ENCODE data around the gene NUDCD3. TPM values are rescaled to one million over a fixed set of nuclear protein-coding genes. Genes with fewer than 3 reads are reported as not detected.

Gene NUDCD3
- total and polyA plus RNA-seq, 4 donors: 20.8 to 111 (median 62.0) TPM

DNA sequence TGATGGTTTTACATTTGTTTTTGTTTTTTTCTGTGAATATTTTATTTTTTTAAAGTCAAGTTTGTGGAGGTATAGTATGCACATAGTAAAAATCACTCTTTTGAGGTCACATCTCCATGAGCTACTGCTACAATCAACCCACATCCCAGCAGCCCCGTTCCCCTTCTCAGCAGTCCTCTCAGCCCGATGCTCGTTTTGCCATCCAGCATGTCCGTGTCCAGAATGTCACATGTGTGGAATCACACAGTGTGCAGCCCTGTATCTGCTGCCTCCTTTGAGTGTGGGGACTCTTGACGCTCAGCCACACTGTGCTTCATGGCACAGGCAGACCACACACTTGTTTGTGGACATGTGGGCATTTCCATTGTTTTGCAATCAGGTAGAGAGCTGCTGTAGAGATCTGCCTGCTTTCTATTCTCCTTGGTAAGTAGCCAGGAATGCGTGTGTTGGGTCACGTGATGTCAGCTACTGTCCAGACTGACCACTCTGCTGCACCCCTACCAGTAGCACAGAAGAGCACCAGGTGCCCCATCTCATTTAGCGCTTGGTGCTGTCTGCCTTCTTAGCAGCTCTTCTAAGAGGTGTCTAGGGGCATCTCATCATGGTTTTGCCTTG is 93.4 kb downstream of the NUDCD3 start:
- no peaks in the 10 kb centered on the region for H3K27me3 ChIP-seq (ENCODE audit: control insufficient read depth in 1 of 2, insufficient read depth in 2 of 2, low read length in 1 of 2)
- 82 to 88% methylated on average over 8 of the region's 8 CpGs for WGBS, 2 donors
- H3K9me3 ChIP-seq (ENCODE audit: control insufficient read depth, low read length): no peaks in the 10 kb centered on the region
- no peak overlapping the region for H3K27ac ChIP-seq (ENCODE audit: low read depth in 1 of 2, low read length in 2 of 2)
- intact Hi-C loops (cut with DNase I): no loop called here
- no peak overlapping the region for H3K4me3 ChIP-seq (ENCODE audit: low read length in 2 of 2)
- DNase-seq (no peak), ATAC-seq (ENCODE audit: low FRiP score) (no peak)
- H3K36me3 ChIP-seq (ENCODE audit: control insufficient read depth in 1 of 2, insufficient read depth in 2 of 2, low read length in 1 of 2): peaks cover 0 to 8% of the 10 kb centered on the region in 2 donors
- H3K4me1 ChIP-seq (ENCODE audit: control insufficient read depth in 1 of 2, insufficient read depth in 2 of 2, low read length in 2 of 2): no peaks in the 10 kb centered on the region

DNA sequence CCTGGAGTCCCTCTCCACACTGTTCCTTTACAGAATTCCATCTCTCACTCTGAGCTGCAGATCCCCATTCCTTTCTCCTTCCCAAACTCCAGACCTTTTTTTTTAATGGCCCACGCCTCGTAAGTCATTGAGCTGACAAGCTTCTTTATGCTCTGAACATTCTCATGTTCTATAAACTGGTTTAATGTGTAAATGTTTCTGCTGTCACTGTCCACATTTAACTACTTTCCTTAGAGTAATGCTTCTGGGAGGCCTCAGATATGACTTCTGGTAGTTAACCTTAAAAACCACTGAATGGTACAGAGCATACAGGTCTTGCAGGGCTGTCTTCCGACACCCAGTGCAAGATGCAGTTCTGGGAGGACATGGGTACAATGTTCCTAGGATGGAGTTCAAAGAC is 94.0 kb downstream of the NUDCD3 start:
- Histone ChIP-seq H3K4me3 (ENCODE audit: low read length in 2 of 2) (no peak overlapping the region), H3K27me3 (ENCODE audit: control insufficient read depth in 1 of 2, insufficient read depth in 2 of 2, low read length in 1 of 2) (no peaks in the 10 kb centered on the region), H3K27ac (ENCODE audit: low read depth in 1 of 2, low read length in 2 of 2) (no peak overlapping the region), H3K9me3 (ENCODE audit: control insufficient read depth, low read length) (no peaks in the 10 kb centered on the region), H3K36me3 (ENCODE audit: control insufficient read depth in 1 of 2, insufficient read depth in 2 of 2, low read length in 1 of 2) (peaks cover 0 to 8% of the 10 kb centered on the region in 2 donors), H3K4me1 (ENCODE audit: control insufficient read depth in 1 of 2, insufficient read depth in 2 of 2, low read length in 2 of 2) (no peaks in the 10 kb centered on the region)
- intact Hi-C loops (cut with DNase I): no loop called here
- no peak for DNase-seq
- no peak for ATAC-seq (ENCODE audit: low FRiP score)
- WGBS, 2 donors: 90 to 93% methylated on average over 3 of the region's 3 CpGs

DNA sequence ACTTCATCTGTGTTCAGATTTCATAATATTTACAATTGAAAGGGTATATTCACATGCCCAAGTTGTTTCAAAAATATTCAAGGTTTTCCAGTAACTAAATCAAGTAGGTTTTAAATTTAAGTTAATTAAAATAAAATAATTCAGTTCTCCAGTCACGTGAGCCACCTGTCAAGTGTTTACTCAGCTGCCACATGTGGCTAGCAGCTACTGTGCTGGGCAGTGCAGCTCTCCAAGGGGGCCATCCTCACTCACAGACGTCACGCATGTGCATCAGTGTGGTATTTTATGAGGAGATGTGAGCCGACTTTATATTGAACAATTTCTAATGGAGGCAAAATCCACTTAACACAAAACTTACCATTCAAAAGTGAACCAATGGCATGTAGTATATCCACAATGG is 95.4 kb downstream of the NUDCD3 start:
- ATAC-seq (ENCODE audit: low FRiP score) (no peak), DNase-seq (no peak)
- 80 to 84% methylated on average over 4 of the region's 4 CpGs for WGBS, 2 donors
- H3K4me1 ChIP-seq (ENCODE audit: control insufficient read depth in 1 of 2, insufficient read depth in 2 of 2, low read length in 2 of 2): no peaks in the 10 kb centered on the region
- H3K9me3 ChIP-seq (ENCODE audit: control insufficient read depth, low read length): no peaks in the 10 kb centered on the region
- intact Hi-C loops (cut with DNase I): no loop called here
- H3K27me3 ChIP-seq (ENCODE audit: control insufficient read depth in 1 of 2, insufficient read depth in 2 of 2, low read length in 1 of 2): no peaks in the 10 kb centered on the region
- H3K4me3 ChIP-seq (ENCODE audit: low read length in 2 of 2): no peak overlapping the region
- H3K36me3 ChIP-seq (ENCODE audit: control insufficient read depth in 1 of 2, insufficient read depth in 2 of 2, low read length in 1 of 2): peaks cover 0 to 10% of the 10 kb centered on the region in 2 donors
- H3K27ac ChIP-seq (ENCODE audit: low read depth in 1 of 2, low read length in 2 of 2): no peak overlapping the region

DNA sequence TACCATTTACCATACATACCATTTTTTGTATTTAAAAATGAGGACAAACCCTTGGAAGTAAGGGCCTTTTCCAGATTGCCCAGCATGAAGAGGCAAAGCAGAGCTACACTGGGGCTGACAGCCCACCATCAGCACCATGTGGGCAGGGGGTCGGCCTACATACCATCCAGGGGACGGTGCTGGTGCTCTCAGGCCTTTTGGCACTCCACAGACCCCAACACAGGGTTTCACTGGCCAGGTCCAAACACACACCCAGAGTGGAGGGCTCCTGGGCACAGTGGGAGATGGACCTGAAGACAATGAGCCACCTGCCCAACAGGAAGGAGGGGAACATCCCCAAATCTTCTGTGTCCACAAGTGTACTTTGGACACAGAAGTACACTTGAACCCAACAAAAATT is 95.8 kb downstream of the NUDCD3 start:
- H3K27me3 ChIP-seq (ENCODE audit: control insufficient read depth in 1 of 2, insufficient read depth in 2 of 2, low read length in 1 of 2): no peaks in the 10 kb centered on the region
- H3K27ac ChIP-seq (ENCODE audit: low read depth in 1 of 2, low read length in 2 of 2): no peak overlapping the region
- H3K36me3 ChIP-seq (ENCODE audit: control insufficient read depth in 1 of 2, insufficient read depth in 2 of 2, low read length in 1 of 2): peaks cover 0 to 10% of the 10 kb centered on the region in 2 donors
- no peaks in the 10 kb centered on the region for H3K9me3 ChIP-seq (ENCODE audit: control insufficient read depth, low read length)
- intact Hi-C loops (cut with DNase I): no loop called here
- ATAC-seq (ENCODE audit: low FRiP score): no peak
- 91 to 92% methylated on average over 2 of the region's 2 CpGs for WGBS, 2 donors
- H3K4me3 ChIP-seq (ENCODE audit: low read length in 2 of 2): no peak overlapping the region
- DNase-seq: no peak
- H3K4me1 ChIP-seq (ENCODE audit: control insufficient read depth in 1 of 2, insufficient read depth in 2 of 2, low read length in 2 of 2): no peaks in the 10 kb centered on the region

- Histone ChIP-seq H3K27me3 (ENCODE audit: control insufficient read depth in 1 of 2, insufficient read depth in 2 of 2, low read length in 1 of 2) (no peaks in the 10 kb centered on the region), H3K27ac (ENCODE audit: low read depth in 1 of 2, low read length in 2 of 2) (no peak overlapping the region), H3K9me3 (ENCODE audit: control insufficient read depth, low read length) (no peaks in the 10 kb centered on the region), H3K36me3 (ENCODE audit: control insufficient read depth in 1 of 2, insufficient read depth in 2 of 2, low read length in 1 of 2) (peaks cover 0 to 11% of the 10 kb centered on the region in 2 donors), H3K4me1 (ENCODE audit: control insufficient read depth in 1 of 2, insufficient read depth in 2 of 2, low read length in 2 of 2) (no peaks in the 10 kb centered on the region), H3K4me3 (ENCODE audit: low read length in 2 of 2) (no peak overlapping the region)
- WGBS, 2 donors: 90 to 94% methylated on average over 6 of the region's 6 CpGs
- intact Hi-C loops (cut with DNase I): no loop called here
- DNase-seq: no peak
- no peak for ATAC-seq (ENCODE audit: low FRiP score)
These were observed 96.4 kb downstream of the NUDCD3 start for GRCh38 chr7:44394112-44394447.

- Histone ChIP-seq H3K27me3 (ENCODE audit: control insufficient read depth in 1 of 2, insufficient read depth in 2 of 2, low read length in 1 of 2) (no peaks in the 10 kb centered on the region), H3K9me3 (ENCODE audit: control insufficient read depth, low read length) (no peaks in the 10 kb centered on the region), H3K4me3 (ENCODE audit: low read length in 2 of 2) (no peak overlapping the region), H3K36me3 (ENCODE audit: control insufficient read depth in 1 of 2, insufficient read depth in 2 of 2, low read length in 1 of 2) (peaks cover 0 to 11% of the 10 kb centered on the region in 2 donors), H3K27ac (ENCODE audit: low read depth in 1 of 2, low read length in 2 of 2) (no peak overlapping the region), H3K4me1 (ENCODE audit: control insufficient read depth in 1 of 2, insufficient read depth in 2 of 2, low read length in 2 of 2) (no peaks in the 10 kb centered on the region)
- DNase-seq (no peak), ATAC-seq (ENCODE audit: low FRiP score) (no peak)
- WGBS, 2 donors: 92 to 93% methylated on average over 7 of the region's 7 CpGs
- intact Hi-C loops (cut with DNase I): no loop called here
These were observed 97.0 kb downstream of the NUDCD3 start for GRCh38 chr7:44393238-44394111.

DNA sequence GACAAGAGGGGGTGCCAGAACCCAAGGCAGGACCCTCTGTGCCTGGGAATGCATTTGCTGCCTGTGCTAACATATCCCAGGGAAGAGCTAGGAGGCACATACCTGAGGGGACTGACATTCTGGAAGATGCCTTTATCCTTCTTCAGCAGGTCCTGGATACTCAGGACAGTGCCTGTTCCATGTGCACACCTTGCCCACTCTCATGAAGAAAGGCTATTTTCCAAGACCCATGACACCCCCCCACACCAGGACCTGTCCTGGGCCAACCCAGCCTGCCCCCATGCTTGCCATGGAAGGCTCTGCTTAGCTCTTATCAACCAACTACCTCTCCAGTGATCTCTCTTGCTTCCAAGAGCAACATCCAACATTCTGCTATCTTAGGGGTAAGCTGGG is 97.8 kb downstream of the NUDCD3 start:
- ATAC-seq (ENCODE audit: low FRiP score) (no peak), DNase-seq (no peak)
- Histone ChIP-seq H3K4me3 (ENCODE audit: low read length in 2 of 2) (no peak overlapping the region), H3K27me3 (ENCODE audit: control insufficient read depth in 1 of 2, insufficient read depth in 2 of 2, low read length in 1 of 2) (no peaks in the 10 kb centered on the region), H3K36me3 (ENCODE audit: control insufficient read depth in 1 of 2, insufficient read depth in 2 of 2, low read length in 1 of 2) (peaks cover 0 to 11% of the 10 kb centered on the region in 2 donors), H3K9me3 (ENCODE audit: control insufficient read depth, low read length) (no peaks in the 10 kb centered on the region), H3K27ac (ENCODE audit: low read depth in 1 of 2, low read length in 2 of 2) (no peak overlapping the region), H3K4me1 (ENCODE audit: control insufficient read depth in 1 of 2, insufficient read depth in 2 of 2, low read length in 2 of 2) (no peaks in the 10 kb centered on the region)
- intact Hi-C loops (cut with DNase I): no loop called here

GRCh38 chr7:44391746-44392617 is 98.5 kb downstream of the NUDCD3 start:
- no peaks in the 10 kb centered on the region for H3K9me3 ChIP-seq (ENCODE audit: control insufficient read depth, low read length)
- H3K27ac ChIP-seq (ENCODE audit: low read depth in 1 of 2, low read length in 2 of 2): no peak overlapping the region
- H3K4me1 ChIP-seq (ENCODE audit: control insufficient read depth in 1 of 2, insufficient read depth in 2 of 2, low read length in 2 of 2): no peaks in the 10 kb centered on the region
- H3K4me3 ChIP-seq (ENCODE audit: low read length in 2 of 2): no peak overlapping the region
- intact Hi-C loops (cut with DNase I): no loop called here
- no peak for ATAC-seq (ENCODE audit: low FRiP score)
- DNase-seq: no peak
- H3K36me3 ChIP-seq (ENCODE audit: control insufficient read depth in 1 of 2, insufficient read depth in 2 of 2, low read length in 1 of 2): peaks cover 0 to 11% of the 10 kb centered on the region in 2 donors
- 96% methylated on average over 11 of the region's 11 CpGs for WGBS, 2 donors
- no peaks in the 10 kb centered on the region for H3K27me3 ChIP-seq (ENCODE audit: control insufficient read depth in 1 of 2, insufficient read depth in 2 of 2, low read length in 1 of 2)
